ENCODE results near the gene AFAP1. TPM values are rescaled to one million over a fixed set of nuclear protein-coding genes. Genes with fewer than 3 reads are reported as not detected.

Gene AFAP1
- polyA plus RNA-seq, 1 experiment = 61.7 TPM

DNA sequence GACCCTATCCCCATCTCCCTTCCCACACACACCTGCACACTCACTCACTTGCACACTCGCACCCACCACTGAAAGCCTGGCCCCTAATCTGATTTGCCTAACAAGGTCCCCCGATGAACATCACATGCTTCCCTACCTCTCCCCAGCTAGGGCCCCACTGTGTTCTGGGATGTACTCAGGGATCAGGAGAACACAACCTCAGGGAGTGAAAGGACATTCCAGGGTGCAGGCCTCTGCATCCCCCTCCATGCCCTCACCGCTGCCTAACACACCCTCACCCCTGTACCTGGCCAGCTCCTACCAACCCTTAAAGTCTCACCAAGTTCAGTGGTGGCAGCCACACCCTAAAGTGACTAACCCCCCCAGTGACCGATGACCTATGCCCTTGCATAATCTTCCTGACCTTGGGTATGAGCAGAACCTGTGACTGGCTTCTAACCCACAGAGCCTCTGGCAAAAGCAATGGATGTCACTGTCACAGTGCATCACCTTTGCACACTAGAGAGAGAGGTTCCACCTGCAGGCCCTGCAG lies 2.4 kb upstream of the AFAP1 start:
- Histone ChIP-seq H3K27ac (ENCODE audit: low read depth, low read length) (no peak overlapping the region), H3K27me3 (ENCODE audit: control insufficient read depth, insufficient read depth, low read length) (no peaks in the 10 kb centered on the region), H3K4me3 (ENCODE audit: low read depth, low read length) (no peak overlapping the region), H3K9me3 (ENCODE audit: control insufficient read depth, insufficient read depth, low read length) (no peaks in the 10 kb centered on the region; the same call in 1 of the 2 replicates)
- no peak for DNase-seq (ENCODE audit: low read depth, low spot score)
- TF ChIP-seq, protein P1, sequence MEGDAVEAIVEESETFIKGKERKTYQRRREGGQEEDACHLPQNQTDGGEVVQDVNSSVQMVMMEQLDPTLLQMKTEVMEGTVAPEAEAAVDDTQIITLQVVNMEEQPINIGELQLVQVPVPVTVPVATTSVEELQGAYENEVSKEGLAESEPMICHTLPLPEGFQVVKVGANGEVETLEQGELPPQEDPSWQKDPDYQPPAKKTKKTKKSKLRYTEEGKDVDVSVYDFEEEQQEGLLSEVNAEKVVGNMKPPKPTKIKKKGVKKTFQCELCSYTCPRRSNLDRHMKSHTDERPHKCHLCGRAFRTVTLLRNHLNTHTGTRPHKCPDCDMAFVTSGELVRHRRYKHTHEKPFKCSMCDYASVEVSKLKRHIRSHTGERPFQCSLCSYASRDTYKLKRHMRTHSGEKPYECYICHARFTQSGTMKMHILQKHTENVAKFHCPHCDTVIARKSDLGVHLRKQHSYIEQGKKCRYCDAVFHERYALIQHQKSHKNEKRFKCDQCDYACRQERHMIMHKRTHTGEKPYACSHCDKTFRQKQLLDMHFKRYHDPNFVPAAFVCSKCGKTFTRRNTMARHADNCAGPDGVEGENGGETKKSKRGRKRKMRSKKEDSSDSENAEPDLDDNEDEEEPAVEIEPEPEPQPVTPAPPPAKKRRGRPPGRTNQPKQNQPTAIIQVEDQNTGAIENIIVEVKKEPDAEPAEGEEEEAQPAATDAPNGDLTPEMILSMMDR (IDR thresholded peaks at IDR 0.05; ENCODE audit: low read depth, low read length) = no peak
- CTCF ChIA-PET = interaction anchor here (1.3 kb wide), 1 partner anchor 140 kb away, joined by 7 read pairs; no protein-coding TSS in a partner anchor
- POLR2A ChIA-PET = no interaction called here

GRCh38 chr4:7941111-7941964 lies 1.7 kb upstream of the AFAP1 start:
- TF ChIP-seq, protein P1 (IDR thresholded peaks at IDR 0.05; ENCODE audit: low read depth, low read length) = no peak
- Histone ChIP-seq H3K4me3 (ENCODE audit: low read depth, low read length) (no peak overlapping the region), H3K27ac (ENCODE audit: low read depth, low read length) (no peak overlapping the region), H3K27me3 (ENCODE audit: control insufficient read depth, insufficient read depth, low read length) (no peaks in the 10 kb centered on the region), H3K9me3 (ENCODE audit: control insufficient read depth, insufficient read depth, low read length) (no peaks in the 10 kb centered on the region; the same call in 1 of the 2 replicates)
- CTCF ChIA-PET = interaction anchor here (0.6 to 6.6 kb wide), 6 partner anchors 14 to 139 kb away, joined by 3 to 68 read pairs (median 4); no protein-coding TSS in a partner anchor
- DNase-seq (ENCODE audit: low read depth, low spot score) = no peak
- POLR2A ChIA-PET = interaction anchor here (0.5 kb wide), 1 partner anchor 1507 kb away, joined by 9 read pairs; no protein-coding TSS in a partner anchor

- TF ChIP-seq, protein P1 (IDR thresholded peaks at IDR 0.05; ENCODE audit: low read depth, low read length) = no peak
- ChIA-PET CTCF (interaction anchor here (0.7 to 6.6 kb wide), 7 partner anchors 12 to 135 kb away, joined by 3 to 68 read pairs (median 5); no protein-coding TSS in a partner anchor), POLR2A (interaction anchor here (0.6 to 2.0 kb wide), 16 partner anchors 9 to 148 kb away, joined by 3 to 8 read pairs (median 3); no protein-coding TSS in a partner anchor)
- Histone ChIP-seq H3K27ac (ENCODE audit: low read depth, low read length) (peak overlapping the region; percentile 86), H3K9me3 (ENCODE audit: control insufficient read depth, insufficient read depth, low read length) (no peaks in the 10 kb centered on the region; the same call in 1 of the 2 replicates), H3K27me3 (ENCODE audit: control insufficient read depth, insufficient read depth, low read length) (no peaks in the 10 kb centered on the region), H3K4me3 (ENCODE audit: low read depth, low read length) (peak overlapping the region; percentile 88)
- no peak for DNase-seq (ENCODE audit: low read depth, low spot score)
Measured at GRCh38 chr4:7938609-7939376, 868 bp downstream of the AFAP1 start.

- H3K27me3 ChIP-seq (ENCODE audit: control insufficient read depth, insufficient read depth, low read length) = no peaks in the 10 kb centered on the region
- POLR2A ChIA-PET = interaction anchor here (0.5 to 2.0 kb wide), 5 partner anchors 14 to 123 kb away, joined by 3 to 8 read pairs (median 3); no protein-coding TSS in a partner anchor
- peak overlapping the region; percentile 88 for H3K4me3 ChIP-seq (ENCODE audit: low read depth, low read length)
- CTCF ChIA-PET = interaction anchor here (0.7 to 6.6 kb wide), 8 partner anchors 11 to 135 kb away, joined by 3 to 68 read pairs (median 4); no protein-coding TSS in a partner anchor
- H3K27ac ChIP-seq (ENCODE audit: low read depth, low read length) = peak overlapping the region; percentile 86
- no peak for DNase-seq (ENCODE audit: low read depth, low spot score)
- TF ChIP-seq, protein P1 (IDR thresholded peaks at IDR 0.05; ENCODE audit: low read depth, low read length) = no peak
- H3K9me3 ChIP-seq (ENCODE audit: control insufficient read depth, insufficient read depth, low read length) = peaks cover 4% of the 10 kb centered on the region
Measured at GRCh38 chr4:7938266-7938608, 1.4 kb downstream of the AFAP1 start.

All from AG04450 (cell line).